Measurements from ENCODE around the gene CAMK2B.
"Not testable (repeated sequence)": the region's sequence is repeated elsewhere in the genome, so short reads cannot be mapped to it uniquely, and the experiment has no call there.

CAMK2B gene

DNA sequence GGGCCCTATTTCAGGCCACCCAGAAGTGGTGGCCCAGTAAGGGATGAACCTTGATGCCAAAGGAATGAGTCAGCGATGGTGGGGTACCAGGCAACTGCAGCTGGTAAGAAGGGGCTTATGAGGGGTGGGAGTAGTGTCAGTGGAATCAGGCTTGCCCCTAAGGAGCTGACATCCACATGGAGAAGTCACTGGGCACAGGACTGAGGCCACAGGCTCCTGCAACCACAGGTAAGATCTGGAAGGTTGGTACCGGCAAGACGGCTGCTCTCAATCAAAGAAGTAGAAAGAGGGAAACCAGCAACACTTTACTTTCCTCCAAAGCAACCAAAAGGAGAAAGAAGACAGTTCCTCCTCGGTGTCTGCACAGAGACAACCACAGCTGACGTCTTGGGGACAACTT is 138.7 kb downstream of the CAMK2B start:
- DNase-seq = no peak

GRCh38 chr7:44185729-44186128 is 139.7 kb downstream of the CAMK2B start:
- no peak for DNase-seq

GRCh38 chr7:44184873-44185446 is 140.4 kb downstream of the CAMK2B start:
- no peak for DNase-seq

DNA sequence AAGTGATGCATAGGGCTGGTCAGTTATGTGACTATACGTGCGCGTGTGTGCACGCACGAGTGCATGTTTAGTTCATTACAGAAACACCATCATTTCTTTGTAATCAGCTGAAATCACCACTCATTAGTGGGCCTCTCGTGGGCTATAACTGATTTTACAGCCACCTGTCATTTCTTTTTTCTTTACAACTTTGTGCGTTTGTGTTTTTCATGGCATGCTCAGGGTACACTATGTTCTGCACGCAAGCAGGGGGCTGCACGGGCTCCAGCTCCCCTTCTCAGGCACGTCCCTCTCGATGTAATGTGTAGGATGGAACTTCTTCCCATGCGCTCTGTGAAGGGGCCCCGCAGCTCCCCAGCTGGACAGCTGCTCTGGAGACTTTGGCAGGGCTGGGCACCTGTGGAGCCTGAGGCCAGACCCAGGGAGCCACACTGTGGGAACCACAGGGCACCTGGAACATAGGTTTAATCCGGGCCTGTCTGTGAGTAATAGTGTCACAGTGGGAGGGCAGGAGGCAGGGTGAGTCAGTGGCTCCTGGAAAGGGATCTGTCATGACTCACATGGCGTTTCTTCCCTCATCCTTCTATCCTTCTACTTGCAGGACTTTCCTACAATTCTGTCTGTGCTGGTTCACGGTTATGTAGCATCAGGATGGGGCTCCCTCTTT is 141.1 kb downstream of the CAMK2B start:
- no peak for DNase-seq

DNA sequence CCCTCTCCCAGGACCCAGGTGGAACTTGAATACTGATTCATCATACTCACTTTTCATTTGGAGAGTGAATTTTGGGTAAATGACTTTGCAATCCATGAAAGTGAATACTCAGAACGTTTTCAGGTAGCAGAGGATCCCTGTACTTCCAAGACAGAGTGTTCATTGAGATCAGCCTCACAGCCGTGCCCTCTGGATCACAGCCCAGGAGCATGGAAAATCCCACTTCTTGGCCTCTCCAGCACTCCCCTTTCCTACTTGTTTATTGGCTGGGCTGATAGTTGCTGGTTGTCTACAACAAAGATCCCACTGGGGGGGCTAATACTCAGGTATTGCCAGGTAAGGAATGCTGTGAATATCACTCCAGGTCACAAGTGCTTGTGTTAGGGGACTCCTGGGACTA is 142.0 kb downstream of the CAMK2B start:
- no peak for DNase-seq

DNA sequence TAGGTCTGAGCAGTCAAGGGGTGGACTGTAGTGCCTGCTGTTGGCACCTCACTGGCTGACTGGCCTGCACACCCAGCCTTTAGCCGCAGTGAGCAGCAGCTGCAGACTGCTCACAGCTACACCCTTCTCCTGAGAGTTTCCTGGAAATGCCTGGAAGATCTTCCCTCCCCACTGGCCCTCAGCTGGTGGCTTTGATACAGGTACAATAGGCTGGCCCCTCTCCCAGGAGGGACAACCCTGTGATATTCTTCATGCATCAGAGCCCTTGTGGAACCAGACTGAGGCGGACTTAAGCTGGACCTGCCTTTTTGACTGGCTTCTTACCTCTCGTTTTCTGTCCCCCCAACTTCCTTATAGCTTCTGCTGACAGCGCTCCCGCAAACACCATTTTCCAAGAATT is 142.6 kb downstream of the CAMK2B start:
- no peak for DNase-seq

GRCh38 chr7:44180631-44181030 is 144.8 kb downstream of the CAMK2B start:
- no peak for DNase-seq

DNA sequence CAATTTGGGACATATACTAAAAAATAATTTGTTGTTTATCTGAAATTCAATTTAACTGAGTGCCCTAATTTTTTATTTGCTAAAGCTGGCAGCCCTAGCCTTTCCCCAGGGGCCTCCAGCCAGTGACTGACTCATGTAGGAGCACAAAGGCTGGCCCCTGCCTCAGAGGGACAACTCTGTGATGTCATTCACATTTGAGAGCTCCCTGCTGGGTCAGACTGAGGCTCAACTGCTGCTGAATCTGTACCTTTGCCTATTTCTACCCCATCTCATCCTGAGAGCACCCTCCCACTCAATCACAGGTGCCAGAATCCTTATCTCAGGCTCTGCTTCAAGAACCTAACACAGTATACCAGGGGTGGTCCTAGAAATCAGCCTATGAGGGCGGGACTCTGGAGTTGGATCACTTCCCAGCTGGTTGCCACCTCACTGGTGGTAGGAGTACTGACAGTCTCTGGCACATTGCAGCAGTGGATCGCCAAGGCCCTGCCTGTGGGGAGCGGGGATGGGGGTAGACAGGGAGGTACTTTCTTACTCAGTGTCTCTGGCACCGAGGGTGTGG is 147.7 kb downstream of the CAMK2B start:
- no peak for DNase-seq

DNA sequence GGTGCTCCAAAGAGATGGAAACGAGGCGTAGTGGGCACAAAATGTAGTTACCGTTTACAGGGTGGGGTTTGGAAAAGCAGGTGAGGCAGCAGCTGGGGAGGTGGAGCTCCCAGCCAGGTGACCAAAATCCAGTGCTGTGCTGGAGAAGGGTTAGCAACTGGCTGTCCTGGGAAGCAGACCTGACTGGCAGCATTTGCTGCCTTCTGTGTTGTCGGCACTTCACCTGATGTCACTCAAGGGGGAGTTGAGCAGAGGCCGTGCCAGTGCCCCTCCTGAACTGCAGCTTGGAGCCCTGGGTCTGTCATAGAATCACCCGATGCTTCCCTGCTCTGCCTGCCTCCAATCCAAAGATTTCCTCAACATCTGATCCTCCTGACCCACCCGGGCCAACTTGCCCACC is 148.9 kb downstream of the CAMK2B start:
- no peak for DNase-seq

DNA sequence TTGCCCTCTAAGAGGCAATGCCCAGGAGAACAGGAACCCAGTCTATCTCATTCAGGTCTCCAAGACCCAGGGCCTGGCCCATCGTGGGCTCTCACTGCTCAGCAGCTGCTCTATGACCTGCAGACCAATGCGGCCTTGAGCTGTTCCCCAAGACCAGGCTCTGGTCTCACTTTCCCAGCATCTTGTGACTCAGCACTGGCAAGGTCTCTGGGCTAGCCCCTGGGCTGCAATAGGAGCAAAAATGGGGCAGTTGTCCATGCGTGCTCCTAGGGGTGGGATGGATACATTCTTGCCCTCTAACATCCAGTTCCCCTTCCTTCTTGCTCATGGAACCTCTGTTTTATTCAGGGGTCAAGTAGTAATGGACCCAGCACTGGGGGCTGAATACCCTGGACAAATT is 149.7 kb downstream of the CAMK2B start:
- DNase-seq = no peak

DNA sequence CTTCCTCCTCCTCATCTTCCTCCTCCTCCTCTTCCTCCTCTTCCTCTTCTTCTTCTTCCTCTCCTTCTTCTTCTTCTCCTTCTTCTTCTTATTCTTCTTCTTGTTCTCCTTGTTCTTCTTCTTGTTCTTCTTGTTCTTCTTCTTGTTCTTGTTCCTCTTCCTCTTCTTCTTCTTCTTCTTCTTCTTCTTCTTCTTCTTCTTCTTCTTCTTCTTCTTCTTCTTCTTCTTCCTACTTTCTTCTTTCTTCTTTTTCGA is 150.8 kb downstream of the CAMK2B start:
- not testable (repeated sequence) for DNase-seq

DNA sequence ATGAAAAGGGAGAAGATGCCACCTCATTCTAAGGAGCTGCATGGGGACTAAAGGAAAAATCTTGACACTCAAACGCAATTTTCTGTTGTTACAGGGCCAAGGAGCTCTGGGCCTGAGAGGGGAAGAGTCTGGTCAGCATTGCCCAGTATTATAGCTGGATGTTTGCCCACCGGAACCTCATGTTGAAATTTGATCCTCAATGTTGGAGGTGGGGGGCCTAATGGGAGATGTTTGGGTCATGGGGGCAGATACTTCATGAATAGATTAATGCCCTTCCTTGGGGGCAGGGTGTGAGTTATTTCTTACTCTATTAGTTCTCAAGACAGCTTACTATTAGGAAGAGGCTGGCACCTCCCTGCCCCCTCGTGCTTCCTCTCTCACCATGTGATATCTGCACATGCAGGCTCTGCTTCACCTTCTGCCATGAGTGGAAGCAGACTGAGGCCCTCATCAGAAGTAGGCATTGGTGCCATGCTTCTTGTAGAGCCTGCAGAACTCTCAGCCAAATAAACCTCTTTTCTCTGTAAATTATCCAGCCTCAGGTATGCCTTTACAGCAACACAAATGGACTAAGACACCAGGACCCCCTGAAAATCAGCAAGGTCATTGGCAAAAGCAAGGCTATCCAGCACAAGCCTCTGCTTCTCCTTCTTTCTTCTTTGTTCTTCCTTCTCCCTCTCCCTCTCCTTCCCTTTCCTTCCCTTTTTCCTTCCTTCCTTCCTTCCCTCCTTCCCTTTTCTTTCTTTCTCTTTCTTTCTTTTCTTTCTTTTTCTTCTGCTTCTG is 151.3 kb downstream of the CAMK2B start:
- no peak for DNase-seq

DNA sequence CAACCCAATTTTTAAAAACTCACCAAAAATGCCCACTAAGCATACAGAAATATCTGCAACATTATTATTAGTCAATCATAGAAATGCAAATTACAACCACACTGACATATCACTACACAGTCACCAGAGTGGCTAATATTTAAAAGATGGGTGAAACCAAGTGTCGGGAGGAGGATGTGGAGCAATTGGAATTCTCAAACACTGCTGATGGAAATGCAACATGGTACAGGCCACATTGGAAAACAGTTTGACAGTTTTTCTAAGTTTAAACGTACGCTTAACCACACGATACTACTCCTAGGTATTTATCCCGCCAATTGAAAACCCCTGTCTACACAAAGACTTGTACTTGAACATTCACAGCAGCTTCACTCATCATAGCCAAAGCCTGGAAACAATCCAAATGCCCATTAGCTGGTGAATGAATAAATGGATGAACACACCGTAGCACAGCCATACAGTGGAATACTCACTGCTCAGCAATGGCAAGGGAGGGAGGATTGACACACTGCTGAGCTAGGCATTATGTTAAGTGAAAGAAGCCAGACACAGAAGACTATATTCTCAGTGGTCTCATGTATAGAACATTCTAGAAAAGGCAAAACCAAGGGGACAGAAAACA is 152.5 kb downstream of the CAMK2B start:
- DNase-seq = no peak

DNA sequence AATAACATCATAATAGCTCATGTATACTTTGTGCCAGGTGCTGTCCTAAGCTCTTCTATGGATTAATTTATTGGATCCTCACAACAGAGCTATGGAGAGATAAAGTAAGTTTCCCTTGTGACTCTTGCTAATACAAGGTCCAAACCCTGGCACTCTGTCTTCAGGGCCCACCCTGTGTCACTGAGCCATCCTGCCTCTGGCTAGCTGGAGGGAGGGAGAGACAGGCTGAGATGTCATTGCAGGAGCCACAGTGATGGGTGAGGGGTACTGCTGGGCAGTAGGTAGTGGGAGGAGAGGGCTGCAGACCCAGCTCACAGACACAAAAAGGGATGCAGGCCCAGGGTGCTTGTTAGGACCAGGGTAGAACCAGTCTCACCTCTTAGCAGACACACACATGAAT is 153.0 kb downstream of the CAMK2B start:
- no peak for DNase-seq

DNA sequence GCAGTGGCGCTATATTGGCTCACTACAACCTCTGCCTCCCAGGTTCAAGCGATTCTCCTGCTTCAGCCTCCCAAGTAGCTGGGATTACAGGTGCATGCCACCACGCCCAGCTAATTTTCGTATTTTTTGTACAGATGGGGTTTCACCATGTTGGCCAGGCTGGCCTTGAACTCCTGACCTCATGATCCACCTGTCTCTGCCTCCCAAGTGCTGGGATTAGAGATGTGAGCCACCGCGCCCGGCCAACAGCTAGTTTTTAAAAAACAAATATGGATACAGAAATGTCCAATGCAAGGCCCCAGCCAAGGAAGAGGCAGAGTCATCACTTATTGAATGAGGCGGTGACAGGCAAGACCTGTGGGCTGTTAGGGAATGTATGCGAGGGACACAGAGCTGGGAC is 153.5 kb downstream of the CAMK2B start:
- DNase-seq = not testable (repeated sequence)

- DNase-seq = no peak
Observed at GRCh38 chr7:44167920-44168319, 157.5 kb downstream of the CAMK2B start.
